ENCODE data around the gene AFP. TPM values are rescaled to one million over a fixed set of nuclear protein-coding genes. Genes with fewer than 3 reads are reported as not detected.

AFP gene
- total RNA-seq, 1 donor from 2014 or later = not detected

DNA sequence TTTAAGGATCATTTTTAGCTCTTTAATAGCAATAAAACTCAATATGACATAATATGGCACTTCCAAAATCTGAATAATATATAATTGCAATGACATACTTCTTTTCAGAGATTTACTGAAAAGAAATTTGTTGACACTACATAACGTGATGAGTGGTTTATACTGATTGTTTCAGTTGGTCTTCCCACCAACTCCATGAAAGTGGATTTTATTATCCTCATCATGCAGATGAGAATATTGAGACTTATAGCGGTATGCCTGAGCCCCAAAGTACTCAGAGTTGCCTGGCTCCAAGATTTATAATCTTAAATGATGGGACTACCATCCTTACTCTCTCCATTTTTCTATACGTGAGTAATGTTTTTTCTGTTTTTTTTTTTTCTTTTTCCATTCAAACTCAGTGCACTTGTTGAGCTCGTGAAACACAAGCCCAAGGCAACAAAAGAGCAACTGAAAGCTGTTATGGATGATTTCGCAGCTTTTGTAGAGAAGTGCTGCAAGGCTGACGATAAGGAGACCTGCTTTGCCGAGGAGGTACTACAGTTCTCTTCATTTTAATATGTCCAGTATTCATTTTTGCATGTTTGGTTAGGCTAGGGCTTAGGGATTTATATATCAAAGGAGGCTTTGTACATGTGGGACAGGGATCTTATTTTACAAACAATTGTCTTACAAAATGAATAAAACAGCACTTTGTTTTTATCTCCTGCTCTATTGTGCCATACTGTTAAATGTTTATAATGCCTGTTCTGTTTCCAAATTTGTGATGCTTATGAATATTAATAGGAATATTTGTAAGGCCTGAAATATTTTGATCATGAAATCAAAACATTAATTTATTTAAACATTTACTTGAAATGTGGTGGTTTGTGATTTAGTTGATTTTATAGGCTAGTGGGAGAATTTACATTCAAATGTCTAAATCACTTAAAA is 16.6 kb upstream of the AFP start:
- H3K9ac ChIP-seq = no peak overlapping the region
- no peaks in the 10 kb centered on the region for H3K4me1 Mint-ChIP-seq
- no peaks in the 10 kb centered on the region for H3K36me3 ChIP-seq
- H3K36me3 Mint-ChIP-seq = no peaks in the 10 kb centered on the region
- H3K4me2 ChIP-seq = no peak overlapping the region
- H3K4me3 ChIP-seq = no peak overlapping the region
- H3K27ac ChIP-seq = no peak overlapping the region
- TF ChIP-seq, protein P1, sequence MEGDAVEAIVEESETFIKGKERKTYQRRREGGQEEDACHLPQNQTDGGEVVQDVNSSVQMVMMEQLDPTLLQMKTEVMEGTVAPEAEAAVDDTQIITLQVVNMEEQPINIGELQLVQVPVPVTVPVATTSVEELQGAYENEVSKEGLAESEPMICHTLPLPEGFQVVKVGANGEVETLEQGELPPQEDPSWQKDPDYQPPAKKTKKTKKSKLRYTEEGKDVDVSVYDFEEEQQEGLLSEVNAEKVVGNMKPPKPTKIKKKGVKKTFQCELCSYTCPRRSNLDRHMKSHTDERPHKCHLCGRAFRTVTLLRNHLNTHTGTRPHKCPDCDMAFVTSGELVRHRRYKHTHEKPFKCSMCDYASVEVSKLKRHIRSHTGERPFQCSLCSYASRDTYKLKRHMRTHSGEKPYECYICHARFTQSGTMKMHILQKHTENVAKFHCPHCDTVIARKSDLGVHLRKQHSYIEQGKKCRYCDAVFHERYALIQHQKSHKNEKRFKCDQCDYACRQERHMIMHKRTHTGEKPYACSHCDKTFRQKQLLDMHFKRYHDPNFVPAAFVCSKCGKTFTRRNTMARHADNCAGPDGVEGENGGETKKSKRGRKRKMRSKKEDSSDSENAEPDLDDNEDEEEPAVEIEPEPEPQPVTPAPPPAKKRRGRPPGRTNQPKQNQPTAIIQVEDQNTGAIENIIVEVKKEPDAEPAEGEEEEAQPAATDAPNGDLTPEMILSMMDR (IDR thresholded peaks at IDR 0.05) = no peak
- TF ChIP-seq EZH2 (IDR thresholded peaks at IDR 0.05) (no peak), EZH2phosphoT487 (IDR thresholded peaks at IDR 0.05) (no peak)
- no peaks in the 10 kb centered on the region for H3K79me2 ChIP-seq (ENCODE audit: low read depth)
- no peak overlapping the region for H3K27ac Mint-ChIP-seq
- DNase-seq (ENCODE audit: low spot score) = no peak
- H3K27me3 ChIP-seq = no peaks in the 10 kb centered on the region
- H3K9me3 ChIP-seq (ENCODE audit: low read depth) = no peaks in the 10 kb centered on the region
- no peaks in the 10 kb centered on the region for H3K4me1 ChIP-seq
- no peaks in the 10 kb centered on the region for H3F3A ChIP-seq (ENCODE audit: low read depth)
- H2AFZ ChIP-seq (replicated peaks) = no peak overlapping the region
- H3K4me3 Mint-ChIP-seq = no peak overlapping the region
- H4K20me1 ChIP-seq (ENCODE audit: low read depth) = no peaks in the 10 kb centered on the region
- H3K27me3 Mint-ChIP-seq (ENCODE audit: insufficient read depth, low read depth) = peaks cover 3% of the 10 kb centered on the region
- H3K9me3 Mint-ChIP-seq = no peaks in the 10 kb centered on the region

DNA sequence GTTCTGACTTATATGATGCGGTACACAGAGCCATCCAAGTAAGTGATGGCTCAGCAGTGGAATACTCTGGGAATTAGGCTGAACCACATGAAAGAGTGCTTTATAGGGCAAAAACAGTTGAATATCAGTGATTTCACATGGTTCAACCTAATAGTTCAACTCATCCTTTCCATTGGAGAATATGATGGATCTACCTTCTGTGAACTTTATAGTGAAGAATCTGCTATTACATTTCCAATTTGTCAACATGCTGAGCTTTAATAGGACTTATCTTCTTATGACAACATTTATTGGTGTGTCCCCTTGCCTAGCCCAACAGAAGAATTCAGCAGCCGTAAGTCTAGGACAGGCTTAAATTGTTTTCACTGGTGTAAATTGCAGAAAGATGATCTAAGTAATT is 15.4 kb upstream of the AFP start:
- no peaks in the 10 kb centered on the region for H3K36me3 Mint-ChIP-seq

DNA sequence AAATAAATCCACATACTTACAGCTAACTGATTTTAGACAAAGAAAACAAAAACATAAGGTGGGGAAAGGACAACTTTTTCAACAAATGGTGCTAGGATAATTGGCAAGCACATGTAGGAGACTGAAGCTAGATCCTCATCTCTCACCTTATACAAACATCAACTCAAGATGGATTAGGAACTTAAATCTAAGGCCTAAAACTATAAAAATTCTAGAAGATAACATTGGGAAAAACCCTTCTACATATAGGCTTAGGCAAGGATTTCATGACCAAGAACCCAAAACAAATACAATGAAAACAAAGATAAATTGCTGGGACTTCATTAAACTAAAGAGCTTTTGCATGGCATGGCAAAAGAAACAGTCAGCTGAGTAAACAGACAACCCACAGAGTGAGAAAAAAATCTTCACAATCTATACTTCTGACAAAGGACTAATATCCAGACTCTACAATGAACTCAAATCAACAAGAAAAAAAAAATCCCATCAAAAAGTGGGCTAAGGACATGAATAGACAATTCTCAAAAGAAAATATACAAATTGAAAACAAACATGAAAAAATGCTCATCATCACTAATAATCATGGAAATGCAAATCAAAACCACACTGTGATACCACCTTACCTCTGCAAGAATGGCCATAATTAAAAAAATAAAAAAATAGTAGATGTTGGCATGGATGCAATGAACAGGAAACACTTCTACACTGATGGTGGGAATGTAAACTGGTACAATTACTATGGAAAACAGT is 14.1 kb upstream of the AFP start:
- H2AFZ ChIP-seq (replicated peaks) = no peak overlapping the region
- no peak overlapping the region for H3K4me3 Mint-ChIP-seq
- no peaks in the 10 kb centered on the region for H3F3A ChIP-seq (ENCODE audit: low read depth)
- DNase-seq (ENCODE audit: low spot score) = no peak
- peaks cover 5% of the 10 kb centered on the region for H3K27me3 Mint-ChIP-seq (ENCODE audit: insufficient read depth, low read depth)
- no peaks in the 10 kb centered on the region for H3K36me3 Mint-ChIP-seq
- no peaks in the 10 kb centered on the region for H3K4me1 Mint-ChIP-seq
- TF ChIP-seq EZH2 (IDR thresholded peaks at IDR 0.05) = no peak
- TF ChIP-seq, protein P1 (IDR thresholded peaks at IDR 0.05) = no peak
- no peak for TF ChIP-seq EZH2phosphoT487 (IDR thresholded peaks at IDR 0.05)
- no peaks in the 10 kb centered on the region for H4K20me1 ChIP-seq (ENCODE audit: low read depth)
- no peak overlapping the region for H3K27ac Mint-ChIP-seq
- no peaks in the 10 kb centered on the region for H3K79me2 ChIP-seq (ENCODE audit: low read depth)
- no peaks in the 10 kb centered on the region for H3K27me3 ChIP-seq
- H3K36me3 ChIP-seq = no peaks in the 10 kb centered on the region
- H3K4me1 ChIP-seq = no peaks in the 10 kb centered on the region
- no peaks in the 10 kb centered on the region for H3K9me3 ChIP-seq (ENCODE audit: low read depth)
- no peak overlapping the region for H3K27ac ChIP-seq
- no peaks in the 10 kb centered on the region for H3K9me3 Mint-ChIP-seq
- H3K4me3 ChIP-seq = no peak overlapping the region
- no peak overlapping the region for H3K4me2 ChIP-seq
- no peak overlapping the region for H3K9ac ChIP-seq

More for the DNA sequence above, 15.4 kb upstream of the AFP start:
- TF ChIP-seq EZH2 (IDR thresholded peaks at IDR 0.05) (no peak), EZH2phosphoT487 (IDR thresholded peaks at IDR 0.05) (no peak)
- TF ChIP-seq, protein P1 (IDR thresholded peaks at IDR 0.05) = no peak
- Histone ChIP-seq H3K4me3 (no peak overlapping the region), H3K9me3 (ENCODE audit: low read depth) (no peaks in the 10 kb centered on the region), H3K27ac (no peak overlapping the region), H3F3A (ENCODE audit: low read depth) (no peaks in the 10 kb centered on the region), H2AFZ (replicated peaks) (no peak overlapping the region), H3K4me1 (no peaks in the 10 kb centered on the region), H3K4me2 (no peak overlapping the region), H3K27me3 (no peaks in the 10 kb centered on the region), H3K79me2 (ENCODE audit: low read depth) (no peaks in the 10 kb centered on the region), H4K20me1 (ENCODE audit: low read depth) (no peaks in the 10 kb centered on the region), H3K9ac (no peak overlapping the region), H3K36me3 (no peaks in the 10 kb centered on the region)
- H3K4me1 Mint-ChIP-seq = no peaks in the 10 kb centered on the region
- no peak for DNase-seq (ENCODE audit: low spot score)
- no peak overlapping the region for H3K27ac Mint-ChIP-seq
- H3K27me3 Mint-ChIP-seq (ENCODE audit: insufficient read depth, low read depth) = peaks cover 5% of the 10 kb centered on the region
- no peak overlapping the region for H3K4me3 Mint-ChIP-seq
- no peaks in the 10 kb centered on the region for H3K9me3 Mint-ChIP-seq
